HG02571 (cell line): ENCODE data around the gene BTBD18.
A peak's percentile ranks its signal among the peaks of the same experiment; 100 is the strongest.
"Not testable (repeated sequence)": the region's sequence is repeated elsewhere in the genome, so short reads cannot be mapped to it uniquely, and the experiment has no call there.

Experiments used
- ATAC-seq: cut with Tn5 transposase; IDR thresholded peaks from one replicate; pipeline ENCODE4 v1.9.1; 2021; ENCODE audit warnings: mild to moderate bottlenecking, moderate library complexity; ENCODE audit not compliant: unreplicated experiment

The BTBD18 gene

GRCh38 chr11:57741132-57742086 is 10.2 kb downstream of the BTBD18 start, which contains the start of gene SELENOH:
TSS of gene SELENOH (plus strand) at chr11:57741491. CDS start at chr11:57741596, 105 bp downstream.
- ATAC-seq = peak; percentile 86

- no peak for ATAC-seq
Observed at GRCh38 chr11:57735619-57736298, 15.9 kb downstream of the BTBD18 start.

- ATAC-seq = no peak
Observed at GRCh38 chr11:57732661-57733060, 19.0 kb downstream of the BTBD18 start.

- no peak for ATAC-seq
Observed at GRCh38 chr11:57729479-57729878, 22.1 kb downstream of the BTBD18 start.

GRCh38 chr11:57728829-57729228 is 22.8 kb downstream of the BTBD18 start:
- ATAC-seq = no peak

GRCh38 chr11:57727185-57727584 is 24.4 kb downstream of the BTBD18 start:
- no peak for ATAC-seq

GRCh38 chr11:57716726-57717125 is 34.9 kb downstream of the BTBD18 start:
- not testable (repeated sequence) for ATAC-seq

GRCh38 chr11:57713835-57714234 is 37.8 kb downstream of the BTBD18 start:
- no peak for ATAC-seq

- ATAC-seq = peak; percentile 93
Observed at GRCh38 chr11:57712256-57713150, 39.1 kb downstream of the BTBD18 start, which contains the start of gene TMX2. TSS of gene TMX2 (plus strand) at chr11:57712593. CDS start at chr11:57712619, 26 bp downstream.

GRCh38 chr11:57711414-57712255 is 40.0 kb downstream of the BTBD18 start, which contains the start of gene MED19:
TSS of gene MED19 (minus strand) at chr11:57712215. CDS start at chr11:57712179, 36 bp downstream.
- ATAC-seq = peak; percentile 40

GRCh38 chr11:57709802-57710367 is 41.7 kb downstream of the BTBD18 start:
- no peak for ATAC-seq

- ATAC-seq = not testable (repeated sequence)
Observed at GRCh38 chr11:57705432-57705831, 46.2 kb downstream of the BTBD18 start.

GRCh38 chr11:57704932-57705331 is 46.7 kb downstream of the BTBD18 start:
- no peak for ATAC-seq

- no peak for ATAC-seq
Observed at GRCh38 chr11:57703341-57703740, 48.3 kb downstream of the BTBD18 start.

- no peak for ATAC-seq
Observed at GRCh38 chr11:57700425-57700824, 51.2 kb downstream of the BTBD18 start.

- no peak for ATAC-seq
Observed at GRCh38 chr11:57699813-57700212, 51.8 kb downstream of the BTBD18 start.

- ATAC-seq = no peak
Observed at GRCh38 chr11:57698843-57699365, 52.7 kb downstream of the BTBD18 start.
